Panc1 (cell line): ENCODE measurements around the gene PDE8B. TPM values are rescaled to one million over a fixed set of nuclear protein-coding genes. Genes with fewer than 3 reads are reported as not detected.

Experiments
- ATAC-seq: fragments of 200-7000 bp; cut with Tn5 transposase; 2 replicates; pipeline ENCODE4 v1.9.1; 2020; ENCODE audit warnings: mild to moderate bottlenecking, moderate library complexity
- BruUV-seq: library from RNA; stranded (reverse); fragments of 400-500 nt; replicated peaks from 2 replicates; lab custom pipeline; 2021; lab: Mats Ljungman, UMichigan
- CTCF ChIA-PET: fragments of 300-600 bp; sonication (Branson Sonifier 250); formaldehyde crosslinking; loops from one replicate; lab custom pipeline; 2022; ENCODE audit warnings: antibody characterized with exemption; lab: Charles Lee
- POLR2A ChIA-PET: fragments of 300-600 bp; sonication (Branson Sonifier 250); formaldehyde crosslinking; loops from one replicate; lab custom pipeline; 2022; ENCODE audit warnings: antibody characterized with exemption; lab: Charles Lee
- DNase-seq: peaks from one replicate; pipeline ENCODE4 v3.0.0-alpha.2; 2010; ENCODE audit warnings: low read depth, low spot score
- H3K27ac ChIP-seq: 2 replicates; pipeline ENCODE4 v1.5.1; 2011; ENCODE audit warnings: mild to moderate bottlenecking, low read length, inconsistent platforms
- H3K27me3 ChIP-seq: fragments of 200-500 bp; sonication (Bioruptor generic); 2 replicates; pipeline ENCODE4 v1.6.0; 2014; ENCODE audit warnings: low read length, inconsistent platforms; ENCODE audit not compliant: control insufficient read depth, insufficient read depth
- H3K36me3 ChIP-seq: fragments of 200-500 bp; sonication (Bioruptor generic); 2 replicates; pipeline ENCODE4 v1.5.1; 2014; ENCODE audit warnings: inconsistent platforms, mild to moderate bottlenecking, low read length, moderate library complexity; ENCODE audit not compliant: control insufficient read depth, insufficient read depth
- H3K4me1 ChIP-seq: 2 replicates; pipeline ENCODE4 v1.5.1; 2011; ENCODE audit warnings: inconsistent platforms, mild to moderate bottlenecking, low read length, moderate library complexity; ENCODE audit not compliant: control insufficient read depth, insufficient read depth
- H3K4me3 ChIP-seq, 2 experiments: 2 replicates each; pipeline ENCODE4 v1.5.1; 2011 to 2012; ENCODE audit warnings: low read depth in 2 of 2, low read length in 2 of 2, mild to moderate bottlenecking in 2 of 2, inconsistent platforms in 1 of 2, moderate library complexity in 1 of 2
- H3K9me3 ChIP-seq: fragments of 200-500 bp; sonication (Bioruptor generic); 2 replicates; pipeline ENCODE4 v1.5.1; 2014; ENCODE audit warnings: low read depth, mild to moderate bottlenecking, inconsistent platforms, low read length, moderate library complexity; ENCODE audit not compliant: control insufficient read depth, insufficient read depth
- CTCF ChIP-seq: fragments of 450-650 bp; IDR thresholded peaks from 2 replicates; pipeline ENCODE4 v1.5.1; 2017; ENCODE audit warnings: mild to moderate bottlenecking
- POLR2AphosphoS5 ChIP-seq: IDR thresholded peaks from 2 replicates; pipeline ENCODE4 v1.6.1; 2012; ENCODE audit warnings: mild to moderate bottlenecking, low read depth, low read length, moderate library complexity
- REST ChIP-seq, 2 experiments: IDR thresholded peaks; 2 replicates each; pipeline ENCODE4 v1.6.1; 2011 to 2012; ENCODE audit warnings: low read depth in 2 of 2, control low read depth in 1 of 2, low read length in 1 of 2, mild to moderate bottlenecking in 1 of 2, moderate library complexity in 1 of 2; ENCODE audit not compliant: insufficient read depth in 1 of 2
- SIN3A ChIP-seq: IDR thresholded peaks from 2 replicates; pipeline ENCODE4 v1.6.1; 2012; ENCODE audit warnings: low read depth, mild to moderate bottlenecking, low read length, moderate library complexity, borderline replicate concordance; ENCODE audit not compliant: insufficient read depth
- TCF7L2 ChIP-seq: IDR thresholded peaks from 2 replicates; pipeline ENCODE4 v1.6.1; 2011; ENCODE audit warnings: mild to moderate bottlenecking, low read depth, low read length, inconsistent platforms
- in situ Hi-C: cut with HindIII; loops from 2 replicates; pipeline ENCODE4 v1.10.0; 2016; ENCODE audit warnings: low sequenced_read_pairs, low pct_unique_long_range_greater_than_20kb
- intact Hi-C: fragments of 100-400 bp; cut with micrococcal nuclease; formaldehyde crosslinking; loops from one replicate; pipeline ENCODE4 v1.10.0; 2022; ENCODE audit not compliant: unreplicated experiment
- total RNA-seq: library from RNA; stranded (reverse); gene quantifications from one replicate; pipeline ENCODE4 v1.2.1, GENCODE V29; 2021; ENCODE audit not compliant: unreplicated experiment

Gene PDE8B
- total RNA-seq, 1 experiment from 2014 or later = 0.62 TPM

GRCh38 chr5:77292026-77292757 is 81.7 kb downstream of the PDE8B start:
- no peaks in the 10 kb centered on the region for H3K4me1 ChIP-seq
- no peak overlapping the region for H3K27ac ChIP-seq
- in situ Hi-C loops = no loop called here
- POLR2A ChIA-PET = no interaction called here
- intact Hi-C loops = no loop called here
- CTCF ChIA-PET = no interaction called here
- no TSS peak for BruUV-seq
- no peak overlapping the region for H3K4me3 ChIP-seq
- no peaks in the 10 kb centered on the region for H3K9me3 ChIP-seq
- TF ChIP-seq TCF7L2 (no peak), POLR2AphosphoS5 (no peak), REST (IDR thresholded peaks at IDR 0.05; ENCODE audit: insufficient read depth in 1 of 2, low read depth in 2 of 2, low read length in 1 of 2) (no peak), CTCF (no peak), SIN3A (no peak)
- DNase-seq = no peak
- peaks cover 14% of the 10 kb centered on the region for H3K27me3 ChIP-seq
- H3K36me3 ChIP-seq = no peaks in the 10 kb centered on the region
- ATAC-seq = no peak

- POLR2A ChIA-PET = interaction anchor here (0.6 kb wide), 1 partner anchor 49 kb away, joined by 5 read pairs; no protein-coding TSS in a partner anchor
- CTCF ChIA-PET = no interaction called here
- no peaks in the 10 kb centered on the region for H3K4me1 ChIP-seq
Measured at GRCh38 chr5:77294185-77294584, 83.7 kb downstream of the PDE8B start.

More at GRCh38 chr5:77294185-77294584, 83.7 kb downstream of the PDE8B start:
- DNase-seq (no peak), ATAC-seq (no peak)
- Histone ChIP-seq H3K9me3 (no peaks in the 10 kb centered on the region), H3K4me3 (no peak overlapping the region), H3K27me3 (peaks cover 7% of the 10 kb centered on the region), H3K36me3 (no peaks in the 10 kb centered on the region), H3K27ac (no peak overlapping the region)
- in situ Hi-C loops (no loop called here), intact Hi-C loops (no loop called here)
- TF ChIP-seq SIN3A (no peak), POLR2AphosphoS5 (no peak), CTCF (no peak)
- no TSS peak for BruUV-seq
